Hepatocyte (in vitro differentiated cells): ENCODE results near the gene CIAPIN1. TPM values are rescaled to one million over a fixed set of nuclear protein-coding genes. Genes with fewer than 3 reads are reported as not detected.

Source experiments
- DNase-seq: peaks from one replicate; pipeline ENCODE4 v3.0.0-alpha.2; 2016; ENCODE audit warnings: low spot score
- H2AFZ ChIP-seq: fragments of 200-600 bp; sonication (generic); 2 replicates; pipeline ENCODE4 v1.6.0; 2016; ENCODE audit warnings: antibody characterized with exemption, mild to moderate bottlenecking
- H3K27ac ChIP-seq: fragments of 200-600 bp; sonication (generic); 2 replicates; pipeline ENCODE4 v1.5.1; 2016; ENCODE audit warnings: mild to moderate bottlenecking
- H3K27me3 ChIP-seq: fragments of 200-600 bp; sonication (generic); 2 replicates; pipeline ENCODE4 v1.6.1; 2016
- H3K36me3 ChIP-seq: fragments of 200-600 bp; sonication (generic); replicated peaks from 2 replicates; pipeline ENCODE4 v1.5.1; 2016; ENCODE audit warnings: low read depth; ENCODE audit not compliant: insufficient read depth
- H3K4me1 ChIP-seq: fragments of 200-600 bp; sonication (generic); 2 replicates; pipeline ENCODE4 v1.5.1; 2016; ENCODE audit warnings: mild to moderate bottlenecking, moderate library complexity; ENCODE audit not compliant: insufficient read depth
- H3K4me2 ChIP-seq: fragments of 200-600 bp; sonication (generic); 2 replicates; pipeline ENCODE4 v1.6.0; 2016
- H3K4me3 ChIP-seq: fragments of 200-600 bp; sonication (generic); 2 replicates; pipeline ENCODE4 v1.5.1; 2016; ENCODE audit warnings: mild to moderate bottlenecking
- H3K79me2 ChIP-seq: fragments of 200-600 bp; sonication (generic); 2 replicates; pipeline ENCODE4 v1.6.0; 2017; ENCODE audit warnings: mild to moderate bottlenecking
- H3K9me2 ChIP-seq: fragments of 200-600 bp; sonication (generic); replicated peaks from 2 replicates; pipeline ENCODE4 v1.6.0; 2017; ENCODE audit warnings: mild to moderate bottlenecking; ENCODE audit not compliant: insufficient read depth
- H3K9me3 ChIP-seq: fragments of 200-600 bp; sonication (generic); 2 replicates; pipeline ENCODE4 v1.5.1; 2016; ENCODE audit warnings: low read depth, mild to moderate bottlenecking
- H4K20me1 ChIP-seq: fragments of 200-600 bp; sonication (generic); 2 replicates; pipeline ENCODE4 v1.6.0; 2016; ENCODE audit warnings: mild to moderate bottlenecking; ENCODE audit not compliant: insufficient read depth, poor library complexity, severe bottlenecking
- EZH2 ChIP-seq: fragments of 200-600 bp; sonication (generic); IDR thresholded peaks from 2 replicates; pipeline ENCODE4 v1.6.1; 2016; ENCODE audit warnings: antibody characterized with exemption, mild to moderate bottlenecking, borderline replicate concordance
- EZH2phosphoT487 ChIP-seq: fragments of 200-600 bp; sonication (generic); IDR thresholded peaks from one replicate; pipeline ENCODE4 v1.6.1; 2018; ENCODE audit warnings: antibody characterized with exemption, mild to moderate bottlenecking, low read depth, moderate library complexity; ENCODE audit not compliant: unreplicated experiment, severe bottlenecking
- WGBS: methylation state at CpG from one replicate; pipeline ENCODE4 v1.1.6; 2016; ENCODE audit warnings: low lambda C conversion rate; ENCODE audit errors: missing lambda C conversion rate; 5-methylcytosine and 5-hydroxymethylcytosine counted together
- polyA plus RNA-seq: library from polyadenylated mRNA; unstranded; fragments of >200 nt; fragmentation: Nextera tagmentation; extraction: Ambion mirVana; gene quantifications from 2 replicates; pipeline ENCODE4 v1.2.1, GENCODE V29; 2016
- total RNA-seq: library from RNA; depleted of rRNA; stranded (reverse); fragments of >200 nt; gene quantifications from 2 replicates; pipeline ENCODE4 v1.2.3, GENCODE V29; 2014
- TF ChIP-seq, protein P1 (sequence below): fragments of 200-600 bp; sonication (generic); IDR thresholded peaks from 2 replicates; pipeline ENCODE4 v1.5.1; 2016; ENCODE audit warnings: antibody characterized with exemption, mild to moderate bottlenecking; ENCODE audit not compliant: poor library complexity

Gene CIAPIN1
- total and polyA plus RNA-seq, 2 experiments from 2014 or later: 54.2 to 56.1 TPM

DNA sequence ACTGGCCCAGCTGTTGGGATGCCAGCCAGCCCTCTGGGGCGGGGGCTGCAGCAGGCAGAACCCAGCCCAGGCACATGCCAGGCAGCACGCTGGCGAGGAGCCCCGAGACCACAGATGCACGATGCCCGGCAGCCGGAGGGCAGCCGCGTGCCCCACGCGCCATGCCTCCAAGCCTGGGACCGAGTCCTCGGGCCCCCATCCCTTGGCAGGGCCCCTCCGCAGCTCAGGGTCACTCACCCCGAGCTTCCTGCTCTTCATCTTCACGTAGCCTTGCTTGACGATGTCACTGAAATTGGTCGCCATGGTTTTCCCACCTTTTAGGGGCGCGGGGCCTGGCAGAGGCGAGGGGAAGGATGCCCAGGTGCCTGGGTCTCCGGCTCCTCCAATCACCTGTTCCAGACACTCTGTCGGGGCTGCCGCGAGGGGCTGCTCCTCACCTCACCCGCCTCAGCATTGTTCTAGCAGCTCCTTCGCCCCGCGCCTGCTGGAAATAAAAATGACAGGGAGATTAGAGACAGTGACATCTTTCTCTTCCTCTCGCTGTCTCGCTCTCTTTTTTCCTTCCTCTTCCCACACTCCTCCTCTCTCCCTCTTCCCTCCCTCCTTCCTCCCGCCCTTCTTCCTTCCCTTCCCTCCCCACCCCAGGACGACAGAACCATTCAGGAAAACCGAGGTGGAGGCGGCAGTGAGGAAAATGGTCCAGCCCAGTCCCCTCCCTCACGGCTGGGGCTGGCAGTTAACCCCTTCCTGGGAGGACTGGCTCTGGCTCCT is 32.2 kb upstream of the CIAPIN1 start:
- Histone ChIP-seq H3K27me3 (no peaks in the 10 kb centered on the region), H3K4me3 (peak overlapping the region; percentile 29), H3K4me1 (peaks cover 69% of the 10 kb centered on the region), H4K20me1 (peaks cover 26% of the 10 kb centered on the region), H3K9me2 (no peaks in the 10 kb centered on the region), H3K36me3 (no peaks in the 10 kb centered on the region), H3K9me3 (no peaks in the 10 kb centered on the region), H3K27ac (peak overlapping the region; percentile 93), H3K4me2 (peak overlapping the region; percentile 84), H3K79me2 (peaks cover 73% of the 10 kb centered on the region), H2AFZ (no peak overlapping the region)
- WGBS: 20% methylated on average over 33 of the region's 36 CpGs
- TF ChIP-seq EZH2phosphoT487 (no peak), EZH2 (no peak)
- TF ChIP-seq, protein P1, sequence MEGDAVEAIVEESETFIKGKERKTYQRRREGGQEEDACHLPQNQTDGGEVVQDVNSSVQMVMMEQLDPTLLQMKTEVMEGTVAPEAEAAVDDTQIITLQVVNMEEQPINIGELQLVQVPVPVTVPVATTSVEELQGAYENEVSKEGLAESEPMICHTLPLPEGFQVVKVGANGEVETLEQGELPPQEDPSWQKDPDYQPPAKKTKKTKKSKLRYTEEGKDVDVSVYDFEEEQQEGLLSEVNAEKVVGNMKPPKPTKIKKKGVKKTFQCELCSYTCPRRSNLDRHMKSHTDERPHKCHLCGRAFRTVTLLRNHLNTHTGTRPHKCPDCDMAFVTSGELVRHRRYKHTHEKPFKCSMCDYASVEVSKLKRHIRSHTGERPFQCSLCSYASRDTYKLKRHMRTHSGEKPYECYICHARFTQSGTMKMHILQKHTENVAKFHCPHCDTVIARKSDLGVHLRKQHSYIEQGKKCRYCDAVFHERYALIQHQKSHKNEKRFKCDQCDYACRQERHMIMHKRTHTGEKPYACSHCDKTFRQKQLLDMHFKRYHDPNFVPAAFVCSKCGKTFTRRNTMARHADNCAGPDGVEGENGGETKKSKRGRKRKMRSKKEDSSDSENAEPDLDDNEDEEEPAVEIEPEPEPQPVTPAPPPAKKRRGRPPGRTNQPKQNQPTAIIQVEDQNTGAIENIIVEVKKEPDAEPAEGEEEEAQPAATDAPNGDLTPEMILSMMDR: no peak
- peak; percentile 77 for DNase-seq

DNA sequence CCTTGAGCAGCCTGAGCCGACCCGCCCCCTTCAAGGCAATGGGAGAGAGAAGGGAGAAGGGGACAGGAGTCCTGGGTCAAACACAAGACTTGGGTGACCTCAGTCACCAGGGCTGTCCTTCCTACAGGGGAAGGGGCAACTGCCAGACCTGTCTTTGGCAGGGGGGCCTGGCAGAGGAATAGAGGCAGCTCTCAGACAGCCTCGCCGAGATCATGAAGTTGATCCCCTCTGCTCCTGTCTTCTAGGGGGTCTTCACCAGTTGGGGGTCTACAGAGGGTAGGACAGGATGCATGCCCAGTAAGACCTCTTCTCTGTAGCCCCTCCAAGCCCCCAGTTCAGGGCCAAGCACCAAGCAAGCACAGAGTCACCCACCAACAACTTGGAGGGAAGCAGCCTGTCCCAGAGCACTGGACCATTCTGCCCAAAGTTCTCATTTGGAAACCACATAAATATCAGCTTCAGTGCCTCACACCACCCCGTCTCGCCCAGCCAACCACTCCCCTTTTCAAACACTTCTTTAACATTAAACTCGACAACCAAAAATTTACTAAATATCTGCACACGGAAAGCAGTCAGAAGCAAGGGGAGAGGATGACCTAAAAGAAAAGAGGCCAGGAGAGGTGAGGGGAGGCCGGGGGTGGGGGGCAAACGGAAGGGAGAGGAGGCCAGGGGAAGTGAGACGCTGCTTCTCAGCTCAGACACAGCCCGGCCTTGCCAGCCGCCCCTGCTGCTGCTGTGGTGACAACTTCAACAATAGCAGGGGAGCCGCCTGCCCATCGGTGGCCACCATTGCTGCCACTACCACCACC is 31.4 kb upstream of the CIAPIN1 start:
- no peaks in the 10 kb centered on the region for H3K36me3 ChIP-seq
- no peak for DNase-seq
- peaks cover 26% of the 10 kb centered on the region for H4K20me1 ChIP-seq
- H2AFZ ChIP-seq: no peak overlapping the region
- peaks cover 61% of the 10 kb centered on the region for H3K4me1 ChIP-seq
- WGBS: 64% methylated on average over 9 of the region's 15 CpGs
- peaks cover 66% of the 10 kb centered on the region for H3K79me2 ChIP-seq
- no peaks in the 10 kb centered on the region for H3K9me2 ChIP-seq
- H3K4me3 ChIP-seq: peak overlapping the region; percentile 29
- no peak for TF ChIP-seq EZH2
- TF ChIP-seq, protein P1: no peak
- TF ChIP-seq EZH2phosphoT487: no peak
- no peaks in the 10 kb centered on the region for H3K27me3 ChIP-seq
- H3K4me2 ChIP-seq: peak overlapping the region; percentile 84
- H3K9me3 ChIP-seq: no peaks in the 10 kb centered on the region
- peak overlapping the region; percentile 93 for H3K27ac ChIP-seq

DNA sequence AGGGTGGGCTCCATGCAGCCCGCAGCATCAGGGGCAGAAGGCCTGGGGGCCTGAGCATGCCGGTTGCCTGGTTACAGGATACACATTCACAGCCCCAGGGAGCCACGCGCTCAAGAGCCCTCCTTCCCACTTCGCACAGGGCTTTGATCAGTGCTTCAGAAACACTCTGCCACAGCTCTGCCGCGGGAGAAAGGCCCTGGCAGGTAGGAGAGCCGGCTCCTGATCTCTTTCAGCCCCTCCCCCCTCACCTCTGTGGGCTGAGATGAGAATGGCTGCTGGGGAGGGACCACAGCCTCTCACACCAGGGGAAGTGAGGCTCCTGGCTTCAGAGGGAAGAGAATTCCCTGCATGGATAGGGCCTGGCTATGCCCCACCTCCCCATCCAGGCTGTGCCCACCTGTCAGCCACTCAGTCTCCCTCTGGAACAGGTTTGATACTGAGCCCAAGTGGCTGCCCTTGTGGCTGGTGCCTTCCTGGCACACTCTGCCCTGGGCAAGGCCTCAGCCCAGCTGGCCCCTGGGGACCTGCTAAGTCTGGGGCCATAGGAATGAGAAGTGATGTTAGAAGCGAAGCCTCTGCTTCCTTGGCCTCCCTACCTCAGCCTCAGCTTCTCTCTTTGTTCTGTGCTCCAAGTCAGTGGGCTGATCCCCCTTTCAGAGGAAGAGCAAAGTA is 30.5 kb upstream of the CIAPIN1 start:
- Histone ChIP-seq H3K36me3 (no peaks in the 10 kb centered on the region), H3K4me2 (peak overlapping the region; percentile 84)

More for the DNA sequence above, 30.5 kb upstream of the CIAPIN1 start:
- no peak for DNase-seq
- peaks cover 26% of the 10 kb centered on the region for H4K20me1 ChIP-seq
- no peaks in the 10 kb centered on the region for H3K9me2 ChIP-seq
- H3K9me3 ChIP-seq: no peaks in the 10 kb centered on the region
- H3K27me3 ChIP-seq: no peaks in the 10 kb centered on the region
- no peak overlapping the region for H3K4me3 ChIP-seq
- TF ChIP-seq EZH2: no peak
- no peak for TF ChIP-seq EZH2phosphoT487
- TF ChIP-seq, protein P1: no peak
- no peak overlapping the region for H2AFZ ChIP-seq
- WGBS: 46% methylated on average over 9 of the region's 9 CpGs
- H3K27ac ChIP-seq: peak overlapping the region; percentile 22
- H3K4me1 ChIP-seq: peaks cover 59% of the 10 kb centered on the region
- H3K79me2 ChIP-seq: peaks cover 58% of the 10 kb centered on the region
